GM19240 (cell line): ENCODE measurements around the gene SLC38A2.

ENCODE experiments used
- DNase-seq: peaks from one replicate; pipeline ENCODE4 v3.0.0; 2011; ENCODE audit warnings: low spot score; ENCODE audit not compliant: insufficient read length

Gene SLC38A2

DNA sequence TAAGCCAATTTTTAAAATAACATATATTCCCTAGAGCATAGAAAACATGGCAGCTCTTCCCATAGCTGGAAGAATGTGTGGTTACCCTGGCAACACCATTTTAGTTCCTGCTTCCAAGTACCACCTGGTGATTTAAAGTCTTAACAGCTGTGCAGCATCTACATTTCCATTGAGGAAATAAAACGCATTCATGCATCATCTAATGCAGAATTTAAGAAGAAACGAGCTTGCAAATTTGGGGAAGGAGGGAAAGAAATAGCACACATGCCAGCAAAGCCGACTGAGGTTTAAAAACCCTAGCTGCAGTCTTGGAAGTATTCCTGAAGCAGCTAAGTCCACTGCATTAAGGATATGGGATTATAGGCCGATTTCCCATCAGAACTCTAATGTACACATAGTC lies 22.8 kb upstream of the SLC38A2 start:
- no peak for DNase-seq

DNA sequence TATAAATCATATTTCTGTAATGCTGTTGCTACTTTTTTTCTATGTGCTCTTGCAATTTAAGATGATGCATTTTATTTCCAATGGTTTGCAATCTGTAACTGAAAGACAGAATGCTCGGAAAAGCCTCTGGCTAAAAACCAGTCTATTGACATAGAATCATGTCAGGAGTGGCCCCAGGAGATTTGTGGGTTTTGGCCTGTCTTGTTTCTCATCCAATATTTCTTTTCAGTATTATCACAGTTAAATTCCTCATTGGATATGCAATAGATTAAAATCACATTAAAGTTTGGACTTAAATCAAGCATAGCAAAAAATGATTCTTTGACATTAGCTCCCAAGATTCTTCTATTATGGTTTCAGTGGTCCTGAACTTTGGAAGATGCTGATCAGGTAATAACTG lies 19.1 kb upstream of the SLC38A2 start:
- DNase-seq: no peak

DNA sequence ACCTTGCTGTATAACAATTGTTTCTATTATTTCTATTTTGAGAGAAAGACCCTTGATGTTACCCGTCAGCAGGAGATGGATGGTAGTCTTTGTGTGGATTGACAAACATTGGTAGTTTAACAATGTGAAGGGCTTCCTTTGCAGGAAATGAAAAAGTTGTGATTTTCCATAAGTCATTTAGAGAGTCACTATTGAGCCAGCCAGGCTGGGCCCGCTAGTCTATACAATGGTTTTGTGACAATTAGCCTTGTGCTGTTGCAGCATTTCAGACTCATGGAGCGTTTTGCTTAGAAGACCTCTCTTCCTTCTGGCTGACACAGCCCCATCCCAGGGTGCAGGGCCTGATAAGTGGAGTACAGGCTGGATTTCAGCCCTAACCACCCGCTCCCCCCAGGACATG lies 18.3 kb upstream of the SLC38A2 start:
- no peak for DNase-seq

DNA sequence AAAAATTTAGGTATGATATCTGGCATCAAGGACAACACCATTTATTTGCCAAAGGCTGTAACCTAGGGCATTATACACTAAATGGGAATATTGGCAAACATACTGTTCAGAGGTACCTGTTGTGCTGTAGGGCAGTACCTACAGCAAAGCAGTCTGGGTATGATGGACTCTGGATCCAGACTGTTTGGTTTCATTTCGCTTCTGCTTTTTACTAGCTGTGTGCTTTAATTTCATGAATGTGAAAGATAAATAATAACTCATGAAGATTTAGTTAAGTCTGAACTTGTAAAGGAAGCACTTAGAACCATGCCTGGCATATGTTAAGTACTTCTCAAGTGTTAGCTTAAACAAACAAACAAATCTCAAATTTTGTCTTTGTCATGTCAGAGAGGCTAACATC lies 17.7 kb upstream of the SLC38A2 start:
- no peak for DNase-seq

DNA sequence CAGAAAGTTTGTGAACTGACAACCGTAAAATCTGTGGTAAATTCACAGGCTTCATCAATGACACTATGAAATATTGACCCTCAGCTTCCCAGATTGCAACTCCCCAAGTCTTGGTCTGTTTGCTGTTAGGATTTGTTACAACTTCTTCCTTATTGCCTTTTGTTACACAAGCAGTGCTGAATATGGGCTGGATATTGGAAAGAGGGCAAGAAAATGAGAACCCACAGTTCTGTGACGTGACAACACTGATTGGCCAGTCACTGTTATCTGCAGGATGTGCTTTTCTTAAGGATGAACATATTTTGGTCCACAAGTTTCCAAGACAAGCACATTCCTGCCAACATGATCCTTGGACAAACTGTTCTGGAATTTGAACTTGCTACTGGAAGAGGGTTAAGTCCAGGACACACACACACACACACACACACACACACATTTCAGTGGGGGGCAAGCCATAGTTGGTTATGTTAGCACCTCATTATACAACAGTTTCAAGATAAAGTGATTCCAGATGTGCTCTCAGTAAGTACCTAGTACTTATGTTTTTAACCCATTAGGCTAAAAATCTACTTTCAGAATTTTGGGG lies 16.6 kb upstream of the SLC38A2 start:
- no peak for DNase-seq

DNA sequence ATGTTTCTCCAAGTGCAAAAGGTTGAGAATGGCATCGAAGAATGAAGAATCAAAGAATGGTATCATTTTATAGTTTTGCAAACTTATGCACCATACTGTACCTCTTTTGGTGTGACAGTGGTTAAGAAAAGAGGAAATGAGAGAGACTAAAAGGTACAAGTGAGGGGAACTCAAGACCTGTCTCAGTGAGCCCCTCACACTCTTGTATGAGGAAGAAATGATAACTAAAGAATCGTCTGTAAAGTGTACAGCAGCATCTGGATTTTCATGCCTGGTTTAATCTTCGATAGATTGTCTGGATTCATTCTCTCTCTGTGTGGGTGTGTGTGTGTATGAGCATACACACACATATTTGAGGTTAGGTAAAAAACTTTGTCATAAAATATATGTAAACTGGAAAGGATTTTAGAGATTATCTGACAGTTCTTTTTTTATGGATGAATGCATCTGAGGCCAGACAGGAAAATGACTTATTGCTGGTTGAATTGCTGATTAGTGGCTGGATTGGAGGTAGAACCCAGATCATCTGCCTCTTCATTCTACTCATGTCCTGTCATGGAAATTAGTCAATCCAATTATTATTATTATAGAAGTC lies 16.0 kb upstream of the SLC38A2 start:
- DNase-seq: no peak

DNA sequence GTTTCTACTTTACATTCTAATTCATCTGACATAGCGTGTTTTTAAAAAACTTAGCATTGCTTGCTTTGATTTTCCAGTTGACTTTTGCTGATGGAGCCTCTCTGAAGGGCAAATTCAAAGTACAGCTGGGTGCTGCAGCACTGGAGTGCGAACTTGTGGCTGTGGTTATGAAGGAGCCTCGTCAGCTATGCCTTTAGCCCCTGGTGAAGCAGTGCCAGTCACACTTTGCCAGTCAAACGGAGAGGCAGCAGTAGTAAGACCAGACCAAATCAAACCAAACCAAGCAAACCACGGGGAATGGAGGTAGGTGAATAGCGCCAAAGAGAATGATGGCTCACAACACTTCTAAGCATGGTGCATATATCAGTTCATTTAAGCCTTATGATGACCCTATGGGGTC lies 15.1 kb upstream of the SLC38A2 start:
- no peak for DNase-seq

DNA sequence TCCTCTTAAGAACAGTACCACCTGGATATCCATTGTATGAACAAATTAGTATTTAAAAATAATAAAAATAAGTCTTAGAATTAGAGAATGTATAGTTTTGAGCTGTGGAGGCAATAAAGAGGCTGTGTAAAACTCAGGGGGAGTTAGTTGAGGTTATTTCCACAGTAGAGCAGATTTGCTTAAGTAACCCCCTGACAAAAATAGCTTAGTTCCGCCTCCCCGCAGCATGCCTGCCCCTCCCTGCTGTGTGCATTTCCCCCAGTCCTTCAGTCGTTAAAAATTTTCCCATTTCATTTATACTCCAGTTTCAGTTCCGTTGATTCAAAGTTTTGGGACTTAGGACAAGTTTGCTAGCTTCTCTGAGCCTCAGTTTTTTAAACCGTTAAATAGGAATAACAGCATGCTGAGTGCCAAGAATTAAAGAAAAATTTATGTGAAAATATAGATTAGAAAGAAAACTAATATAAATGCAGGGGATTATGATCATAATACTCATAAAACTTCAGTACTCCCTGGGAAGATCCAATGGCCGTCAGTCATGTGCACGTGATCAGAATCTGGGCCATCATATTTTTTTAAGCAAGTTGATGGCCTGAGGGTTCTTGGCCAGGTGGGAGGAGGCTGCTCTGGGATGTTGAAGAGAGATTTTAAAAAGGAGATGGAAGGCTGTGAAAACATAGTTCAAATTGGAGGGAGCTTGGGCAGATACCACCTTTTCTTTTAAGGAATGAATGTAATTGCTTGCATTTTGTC lies 14.5 kb upstream of the SLC38A2 start:
- DNase-seq: no peak

DNA sequence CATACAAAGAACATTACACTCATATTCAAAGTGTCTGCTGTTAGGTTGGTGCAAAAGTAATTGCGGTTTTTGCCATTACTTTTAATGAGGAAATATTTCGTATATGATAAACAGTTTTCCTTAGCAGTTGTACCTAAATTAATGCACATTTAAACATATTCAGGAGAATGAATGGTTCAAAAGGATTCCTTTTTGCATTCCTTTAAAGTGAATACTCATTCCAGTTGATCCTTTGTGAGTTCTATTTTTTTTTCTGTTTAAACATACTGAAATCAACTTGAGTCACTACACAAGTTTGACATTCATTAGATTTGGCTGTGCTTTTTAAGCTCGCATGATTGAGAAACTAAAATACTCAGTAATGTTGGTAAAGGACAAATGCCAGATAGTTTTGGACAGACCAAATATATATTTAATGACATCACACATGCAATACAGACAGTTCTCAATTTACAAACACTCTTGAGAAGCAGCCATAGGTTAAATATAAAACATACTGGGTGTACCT lies 13.8 kb upstream of the SLC38A2 start:
- DNase-seq: no peak

DNA sequence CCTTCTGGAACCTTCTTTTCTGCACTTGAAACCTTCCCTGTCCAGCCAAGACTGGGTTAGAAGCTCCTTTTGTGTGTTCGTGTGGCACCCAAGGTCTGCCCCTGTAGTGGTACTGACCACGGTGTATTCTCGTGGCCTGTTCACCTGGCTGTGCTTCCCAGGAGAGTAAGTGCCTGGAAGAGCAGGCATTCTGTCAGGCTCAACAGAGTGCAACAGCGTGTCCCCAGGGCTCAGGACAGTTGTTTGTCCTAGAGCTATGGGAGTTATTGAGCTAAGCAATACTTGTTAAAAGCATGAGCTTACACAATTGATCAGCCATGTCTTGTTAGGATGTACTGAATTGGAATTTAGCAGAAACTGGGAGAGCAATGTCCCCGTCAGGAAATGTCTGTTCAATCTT lies 12.9 kb upstream of the SLC38A2 start:
- DNase-seq: no peak

DNA sequence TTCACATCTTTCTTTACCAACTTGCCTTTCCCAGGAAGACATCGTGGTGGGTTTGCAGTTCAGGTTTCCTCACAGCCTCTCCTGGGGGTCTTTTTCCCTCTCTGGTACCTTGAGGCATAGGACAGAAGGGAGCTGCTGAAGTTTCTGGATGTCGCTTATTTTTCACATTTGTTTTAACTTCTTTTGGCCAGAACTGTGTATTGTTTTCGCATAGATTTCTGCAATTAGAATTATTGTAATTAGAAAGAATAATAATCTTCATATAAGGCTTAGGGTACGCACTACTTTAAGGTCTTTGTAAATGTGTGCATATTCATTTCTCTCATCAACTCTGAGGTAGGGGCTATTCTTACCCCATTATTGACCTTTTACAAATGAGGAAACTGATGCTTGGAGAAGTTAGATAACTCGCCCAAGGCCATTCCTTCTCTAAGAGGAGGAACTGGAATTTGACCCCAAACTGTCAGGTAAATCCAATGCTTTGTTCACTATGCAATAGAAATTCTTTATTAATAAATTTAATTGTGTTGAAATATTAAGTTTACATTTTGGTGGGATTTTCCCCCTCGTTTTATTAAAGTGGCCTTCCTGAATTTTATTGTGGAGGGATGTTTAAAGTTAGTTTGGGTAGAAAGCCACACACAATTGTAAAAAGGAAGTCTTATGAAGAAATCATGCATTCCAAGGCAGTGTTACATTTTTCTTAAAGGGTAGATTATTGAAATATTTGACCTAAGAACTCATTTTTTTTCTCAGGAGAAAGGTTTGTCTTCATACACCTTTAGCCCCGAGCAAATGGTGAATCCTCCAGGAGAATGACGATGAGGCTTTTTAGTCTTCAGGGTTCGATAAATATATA lies 12.1 kb upstream of the SLC38A2 start:
- no peak for DNase-seq

DNA sequence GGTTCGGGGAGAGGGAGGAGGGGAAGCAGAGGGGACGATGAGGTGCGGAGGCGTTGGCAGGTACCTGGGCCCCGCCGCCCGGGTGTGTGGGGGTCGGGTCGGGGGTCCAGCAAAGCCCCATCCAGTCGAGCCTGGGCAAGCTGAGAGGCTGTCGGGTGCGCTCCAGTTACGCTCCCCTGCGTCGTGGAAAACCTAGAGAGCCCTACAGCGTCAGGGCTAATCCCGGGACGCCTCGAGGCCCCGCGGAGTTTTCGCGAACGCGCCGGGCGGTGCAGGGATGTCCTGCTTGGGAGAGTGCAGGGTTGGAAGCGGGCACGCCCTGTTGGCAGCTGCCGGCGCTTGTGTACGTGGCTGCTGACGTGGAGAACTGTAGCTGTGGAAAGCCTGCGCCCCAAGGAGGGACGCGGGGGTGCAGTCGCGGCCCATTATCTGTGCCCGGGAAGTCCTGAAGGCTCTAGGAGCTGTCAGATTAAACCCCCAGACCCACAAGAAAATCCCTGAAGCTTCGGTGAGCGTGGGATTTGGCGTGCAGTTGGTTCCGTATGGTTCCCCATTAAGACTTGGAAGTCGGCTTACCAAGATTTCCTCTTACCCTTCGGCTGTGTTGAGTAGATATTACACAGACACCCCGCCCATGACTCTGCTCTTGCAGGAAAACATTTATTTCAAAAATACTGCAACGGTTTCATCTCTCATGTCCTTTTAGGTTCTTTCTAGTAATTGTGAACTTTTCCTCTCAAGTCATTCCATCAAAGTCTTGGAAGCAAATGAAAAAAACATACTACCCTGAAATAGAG lies 11.3 kb upstream of the SLC38A2 start:
- no peak for DNase-seq

DNA sequence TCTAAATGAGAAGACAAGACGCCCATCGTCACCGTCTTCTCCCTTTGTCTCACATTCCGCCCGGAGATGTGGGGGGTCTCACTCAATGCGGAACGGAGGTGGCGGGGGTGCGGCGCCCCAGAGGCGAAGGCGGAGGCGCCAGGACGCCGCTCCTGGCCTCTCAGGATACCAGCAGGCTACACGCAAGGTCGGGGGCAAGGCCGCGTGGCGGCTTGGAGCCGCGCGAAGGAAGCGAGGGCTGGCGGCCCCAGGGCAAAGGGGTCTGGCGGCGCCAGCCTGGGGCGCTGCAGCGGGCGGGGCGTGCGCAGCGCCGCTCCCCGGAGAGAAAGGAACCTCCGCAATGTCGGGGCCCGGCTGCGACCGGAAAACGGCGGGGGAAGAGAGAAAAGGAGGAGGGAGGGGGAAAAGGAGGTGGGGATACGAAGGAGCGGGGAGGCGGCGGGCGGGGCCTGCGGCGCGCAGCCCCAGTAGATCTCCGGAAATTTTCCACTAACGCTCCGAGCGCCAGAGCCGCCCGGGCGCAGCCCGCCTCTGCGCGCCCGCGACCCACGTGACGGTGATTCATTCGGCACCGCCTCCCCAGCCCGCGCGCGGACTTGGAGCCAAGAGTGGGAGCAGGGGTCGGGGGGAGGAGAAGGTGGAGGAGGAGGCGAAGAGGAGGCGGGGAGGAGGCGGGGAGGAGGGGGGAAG lies 10.5 kb upstream of the SLC38A2 start:
- no peak for DNase-seq

DNA sequence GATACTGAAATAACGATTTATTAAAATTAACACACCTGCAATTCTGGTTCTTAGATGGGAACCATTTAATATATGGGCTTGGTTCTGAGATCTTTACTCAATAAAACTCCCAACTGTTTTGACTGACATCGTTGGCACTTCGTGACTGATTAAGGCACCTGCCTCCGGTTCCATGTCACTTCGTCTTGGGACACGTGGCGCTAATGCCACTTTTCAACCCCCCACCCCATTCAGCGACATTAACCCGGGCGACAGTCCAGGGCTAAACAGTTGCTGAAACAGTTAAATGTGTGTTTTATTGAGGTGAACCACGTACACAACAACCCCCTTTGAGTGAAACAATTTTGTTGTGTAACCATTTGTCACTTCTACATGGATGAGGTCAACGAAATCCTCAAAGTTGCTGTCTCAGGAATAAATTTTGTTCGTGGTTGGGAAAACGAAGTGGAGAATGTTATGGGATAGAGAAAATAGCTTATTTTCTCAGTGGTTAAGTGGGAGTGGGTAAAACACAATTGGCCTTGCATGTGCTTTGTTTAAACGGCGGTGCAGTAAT lies 9.9 kb upstream of the SLC38A2 start:
- DNase-seq: no peak

DNA sequence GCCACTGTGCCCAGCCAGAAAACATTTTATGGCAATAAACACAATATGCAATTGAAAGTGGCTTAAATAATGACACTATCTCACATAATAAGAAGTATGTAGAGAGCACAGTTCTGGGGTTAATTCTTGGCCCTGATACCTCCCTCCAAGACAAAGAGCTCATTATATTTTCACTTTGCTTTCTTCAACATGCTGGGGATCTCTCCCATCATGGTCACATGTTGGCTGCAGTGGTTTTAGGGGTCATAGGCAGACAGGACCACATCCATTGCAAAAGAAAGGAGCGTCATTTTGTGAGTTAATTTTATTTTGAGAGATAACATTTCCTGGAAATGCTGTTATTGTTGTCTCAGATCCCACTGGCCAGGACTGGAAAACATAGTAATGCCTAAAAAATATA lies 8.3 kb upstream of the SLC38A2 start:
- no peak for DNase-seq

DNA sequence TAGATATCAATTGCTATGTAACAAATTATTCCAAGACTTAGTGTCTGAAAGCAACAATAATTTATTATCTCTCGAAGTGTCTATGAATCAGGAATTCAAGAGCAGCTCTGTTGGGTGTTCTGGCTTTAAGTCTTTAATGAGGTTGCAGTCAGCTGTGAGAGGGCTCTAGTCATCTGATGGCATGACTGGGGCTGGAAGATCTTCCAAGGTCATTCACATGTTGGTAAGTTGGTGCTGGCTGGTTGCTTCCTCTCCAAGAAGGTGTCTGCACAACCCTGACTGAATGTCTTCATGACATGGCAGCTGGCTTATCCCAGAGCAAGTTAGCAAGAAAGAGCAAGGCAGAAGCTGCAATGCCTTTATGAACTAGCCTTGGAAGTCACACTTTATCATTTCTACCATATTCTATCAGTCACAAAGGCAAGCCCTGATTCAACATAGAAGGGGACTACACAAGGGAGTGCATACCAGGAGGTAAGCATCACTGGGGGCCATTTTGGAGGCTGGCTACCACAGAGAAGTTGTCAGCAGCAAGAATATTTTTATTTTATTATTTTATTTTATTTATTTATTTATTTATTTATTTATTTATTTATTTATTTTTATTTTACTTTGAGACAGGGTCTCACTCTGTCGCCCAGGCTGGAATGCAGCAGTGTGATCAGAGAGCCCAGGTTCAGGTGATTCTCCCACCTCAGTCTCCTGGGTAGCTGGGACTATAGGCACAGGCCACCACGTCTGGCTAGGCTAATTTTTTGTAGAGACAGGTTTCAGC lies 7.6 kb upstream of the SLC38A2 start:
- no peak for DNase-seq

DNA sequence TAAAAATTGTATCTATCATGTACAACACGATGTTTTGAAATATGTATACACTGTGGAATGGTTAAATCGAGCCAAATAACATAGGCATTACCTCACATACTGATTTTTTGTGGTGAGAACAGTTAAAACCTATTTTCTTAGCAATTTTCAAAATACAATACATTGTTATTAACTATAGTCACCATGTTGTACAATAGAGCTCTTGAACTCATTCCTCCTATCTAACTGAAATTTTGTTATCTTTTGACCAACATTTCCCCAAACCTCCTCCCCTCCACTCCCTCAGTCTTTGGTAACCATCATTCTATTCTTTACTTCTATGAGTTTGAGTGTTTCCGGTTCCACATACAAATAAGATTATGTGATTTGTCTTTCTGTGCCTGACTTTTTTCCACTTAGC lies 6.8 kb upstream of the SLC38A2 start:
- no peak for DNase-seq

DNA sequence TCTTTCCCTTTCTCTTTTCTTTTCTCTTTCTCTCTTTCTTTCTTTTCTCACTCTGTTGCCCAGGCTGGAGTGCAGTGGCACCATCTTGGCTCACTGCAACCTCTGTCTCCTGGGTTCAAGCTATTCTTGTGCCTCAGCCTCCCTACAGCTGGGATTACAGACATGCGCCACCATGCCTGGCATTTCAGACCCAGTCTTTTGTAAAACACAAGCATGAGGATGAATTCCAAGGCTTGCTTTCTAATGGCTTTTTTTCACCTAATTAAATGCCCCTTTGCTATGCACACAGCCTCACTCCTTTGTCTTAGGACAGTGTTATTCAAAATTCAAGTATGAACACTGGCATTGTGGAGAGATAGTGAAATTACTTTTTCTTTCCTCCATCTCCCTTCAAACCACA lies 6.0 kb upstream of the SLC38A2 start:
- no peak for DNase-seq

DNA sequence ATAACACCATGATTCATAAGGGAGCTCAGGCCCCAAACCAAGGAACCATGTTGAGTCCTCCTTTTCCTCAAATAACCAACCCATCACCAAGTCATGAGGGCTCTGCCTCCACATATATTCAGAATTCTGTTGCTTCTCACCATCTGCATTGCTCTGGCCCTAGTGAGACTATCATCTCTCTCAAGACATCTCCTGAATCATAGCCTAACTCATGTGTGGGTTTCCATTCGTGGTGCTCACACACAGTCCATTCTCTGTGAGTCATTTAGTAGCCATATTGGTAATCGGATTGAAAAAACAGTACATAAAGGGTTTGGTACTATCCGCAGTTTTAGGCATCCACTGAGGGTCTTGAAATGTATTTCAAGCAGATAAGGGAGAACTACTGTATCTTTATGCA lies 5.1 kb upstream of the SLC38A2 start:
- DNase-seq: no peak
